ENCODE data around the gene GOLGA8Q. TPM values are rescaled to one million over a fixed set of nuclear protein-coding genes. Genes with fewer than 3 reads are reported as not detected.
"Not testable (repeated sequence)": the region's sequence is repeated elsewhere in the genome, so short reads cannot be mapped to it uniquely, and the experiment has no call there.

GOLGA8Q gene, protein sequence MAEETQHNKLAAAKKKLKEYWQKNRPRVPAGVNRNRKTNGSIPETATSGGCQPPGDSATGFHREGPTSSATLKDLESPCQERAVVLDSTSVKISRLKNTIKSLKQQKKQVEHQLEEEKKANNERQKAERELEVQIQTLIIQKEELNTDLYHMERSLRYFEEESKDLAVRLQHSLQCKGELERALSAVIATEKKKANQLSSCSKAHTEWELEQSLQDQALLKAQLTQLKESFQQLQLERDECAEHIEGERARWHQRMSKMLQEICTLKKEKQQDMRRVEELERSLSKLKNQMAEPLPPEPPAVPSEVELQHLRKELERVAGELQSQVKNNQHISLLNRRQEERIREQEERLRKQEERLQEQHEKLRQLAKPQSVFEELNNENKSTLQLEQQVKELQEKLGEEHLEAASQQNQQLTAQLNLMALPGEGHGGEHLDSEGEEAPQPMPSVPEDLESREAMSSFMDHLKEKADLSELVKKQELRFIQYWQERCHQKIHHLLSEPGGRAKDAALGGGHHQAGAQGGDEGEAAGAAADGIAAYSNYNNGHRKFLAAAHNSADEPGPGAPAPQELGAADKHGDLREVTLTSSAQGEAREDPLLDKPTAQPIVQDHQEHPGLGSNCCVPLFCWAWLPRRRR
- total RNA-seq: 4.7 TPM

- DNase-seq: not testable (repeated sequence)
Measured at GRCh38 chr15:30551750-30552149, at the start of gene GOLGA8Q. TSS of gene GOLGA8Q (plus strand) at chr15:30552050. CDS start at chr15:30552078, 28 bp downstream.

DNA sequence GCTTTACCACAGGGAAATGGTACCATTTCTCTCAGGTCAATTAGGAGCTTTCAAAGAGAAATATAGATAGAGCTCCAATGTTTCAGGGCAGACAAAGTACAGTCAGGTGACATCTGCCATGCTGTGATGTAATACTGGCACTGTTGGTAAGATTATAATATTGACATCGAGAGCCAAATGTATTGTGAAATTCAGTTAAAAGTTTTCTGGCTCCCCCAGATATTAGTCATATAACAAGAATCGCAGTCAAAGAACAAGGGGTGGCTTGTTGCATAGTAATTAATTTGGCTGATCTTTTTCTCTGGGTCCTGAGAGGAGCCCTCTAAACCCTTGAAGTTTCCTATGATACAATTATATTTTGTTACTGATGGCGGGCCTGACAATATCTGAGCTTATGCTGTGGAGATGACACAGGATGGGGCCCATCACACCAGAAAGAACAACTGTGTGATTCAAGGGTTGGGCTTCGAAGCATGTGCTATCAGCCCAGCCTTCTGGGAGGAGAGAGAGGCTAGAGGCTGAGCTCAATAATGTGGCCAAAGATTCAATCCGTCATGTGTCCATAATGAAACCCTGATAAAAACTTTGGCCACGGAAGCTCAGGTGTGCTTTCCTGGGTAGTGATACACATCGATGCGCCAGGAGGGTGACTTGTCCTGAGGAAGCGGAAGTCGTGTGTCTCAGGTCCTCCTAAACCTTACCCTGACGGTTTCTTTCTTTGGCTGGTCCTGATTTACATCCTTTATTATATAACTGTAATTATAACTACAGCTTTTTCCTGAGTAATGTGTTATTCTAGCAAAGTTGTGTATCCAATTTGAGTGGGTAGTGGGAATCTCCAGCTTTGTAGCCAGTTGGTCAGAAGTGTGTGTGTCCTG is 48.7 kb upstream of the GOLGA8Q start:
- not testable (repeated sequence) for DNase-seq

GRCh38 chr15:30504162-30504843 is 47.5 kb upstream of the GOLGA8Q start:
- not testable (repeated sequence) for DNase-seq

GRCh38 chr15:30514545-30514944 is 37.3 kb upstream of the GOLGA8Q start:
- DNase-seq: not testable (repeated sequence)

DNA sequence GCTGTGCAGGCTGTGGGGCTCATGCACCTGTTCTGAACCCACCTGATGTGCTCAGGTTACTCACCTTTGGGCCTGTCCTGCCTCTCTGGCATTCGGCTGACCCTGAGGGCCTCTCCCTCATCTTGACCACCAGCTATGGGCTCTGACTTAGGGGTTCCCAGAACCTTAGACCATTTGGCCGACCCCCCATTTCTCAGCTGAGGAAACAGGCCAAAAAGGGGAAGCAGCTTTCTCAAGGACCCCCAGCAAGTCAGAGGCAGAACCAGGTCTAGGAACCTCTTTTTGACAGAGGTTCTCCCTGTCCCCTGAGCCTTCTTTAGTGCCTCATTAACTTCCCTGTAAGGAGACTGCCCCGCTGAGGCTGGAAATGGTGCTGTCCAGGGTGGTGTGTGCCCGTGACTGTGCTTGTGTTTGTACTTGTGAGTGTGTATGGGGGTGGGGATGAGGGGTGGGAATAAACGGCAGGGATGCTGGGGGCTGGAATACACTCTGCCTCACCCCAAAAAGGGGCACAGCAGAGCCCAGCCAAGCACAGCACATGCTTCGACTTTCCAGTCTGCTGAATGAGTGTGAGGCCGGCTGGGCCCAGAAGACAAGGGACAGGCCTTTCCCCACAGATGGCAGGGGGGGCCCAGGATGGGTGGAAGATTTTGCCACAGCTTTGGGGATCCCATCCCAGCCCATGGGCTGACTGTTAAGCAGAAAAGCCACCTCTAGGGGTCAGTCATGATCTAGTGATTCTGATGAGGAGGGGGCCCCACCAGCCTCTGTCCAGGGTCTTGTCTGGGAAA is 28.2 kb upstream of the GOLGA8Q start:
- DNase-seq: not testable (repeated sequence)

GRCh38 chr15:30525912-30526311 is 25.9 kb upstream of the GOLGA8Q start:
- DNase-seq: not testable (repeated sequence)

GRCh38 chr15:30529049-30529448 is 22.8 kb upstream of the GOLGA8Q start:
- not testable (repeated sequence) for DNase-seq

DNA sequence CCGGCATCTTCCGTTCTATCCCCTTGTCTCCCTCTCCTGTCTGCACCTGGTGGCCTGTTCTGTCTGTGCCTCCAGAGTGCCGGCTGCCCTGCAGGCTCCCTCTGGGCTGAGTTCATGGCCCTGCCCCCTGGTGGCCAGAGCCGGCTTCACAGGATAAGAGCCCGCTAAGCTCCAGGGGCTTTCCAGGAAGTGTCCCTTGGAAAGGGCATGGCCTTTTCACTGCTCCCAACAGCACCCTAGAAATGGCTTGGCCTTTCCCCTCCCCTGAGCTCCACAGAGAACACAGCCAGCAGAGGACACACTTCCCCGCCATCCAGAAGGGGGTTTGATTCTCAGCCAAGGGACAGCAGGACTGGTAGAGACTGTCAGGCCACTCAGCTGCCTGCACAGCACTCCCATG is 15.1 kb downstream of the GOLGA8Q start:
- not testable (repeated sequence) for DNase-seq

DNA sequence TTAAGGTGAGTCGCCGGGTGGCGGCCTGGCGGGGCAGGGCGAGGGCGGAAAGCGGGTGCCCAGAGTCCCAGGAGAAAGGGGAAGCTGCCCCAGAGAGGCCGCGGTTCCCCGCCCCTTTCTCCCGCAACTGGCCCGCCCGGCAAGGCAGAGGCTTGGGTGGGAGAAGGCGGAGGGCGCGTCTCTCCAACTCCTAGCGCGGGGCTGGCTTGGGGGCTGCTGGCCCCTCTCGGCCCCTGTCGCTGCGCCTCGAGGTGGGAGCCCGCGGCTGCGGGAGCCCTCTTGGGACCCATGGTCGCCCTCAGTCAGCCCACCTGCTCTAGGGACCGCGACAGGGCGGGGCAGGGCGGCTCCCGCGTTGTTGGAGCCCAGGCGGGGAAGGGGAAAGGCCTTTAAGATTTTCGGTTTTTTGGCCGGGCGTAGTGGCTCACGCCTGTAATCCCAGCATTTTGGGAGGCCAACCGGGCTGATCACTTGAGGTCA is 21.2 kb downstream of the GOLGA8Q start:
- DNase-seq: not testable (repeated sequence)

GRCh38 chr15:30579394-30579970 is 27.6 kb downstream of the GOLGA8Q start:
- not testable (repeated sequence) for DNase-seq

DNA sequence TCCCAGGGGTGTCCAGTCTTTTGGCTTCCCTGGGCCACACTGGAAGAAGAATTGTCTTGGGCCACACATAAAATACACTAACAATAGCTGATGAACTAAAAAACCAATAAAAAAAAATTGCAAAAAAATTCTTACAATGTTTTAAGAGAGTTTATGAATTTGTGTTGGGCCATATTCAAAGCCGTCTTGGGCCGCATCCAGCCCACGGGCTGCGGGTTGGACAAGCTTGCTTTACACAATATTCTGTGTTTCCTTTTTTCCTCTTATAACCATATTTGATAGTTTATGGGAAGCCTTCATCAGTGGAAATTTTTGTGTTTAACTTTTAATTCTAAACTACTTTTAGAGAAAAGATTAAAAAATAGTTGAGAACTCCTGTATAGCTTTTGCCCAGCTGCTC is 28.9 kb downstream of the GOLGA8Q start:
- not testable (repeated sequence) for DNase-seq

DNA sequence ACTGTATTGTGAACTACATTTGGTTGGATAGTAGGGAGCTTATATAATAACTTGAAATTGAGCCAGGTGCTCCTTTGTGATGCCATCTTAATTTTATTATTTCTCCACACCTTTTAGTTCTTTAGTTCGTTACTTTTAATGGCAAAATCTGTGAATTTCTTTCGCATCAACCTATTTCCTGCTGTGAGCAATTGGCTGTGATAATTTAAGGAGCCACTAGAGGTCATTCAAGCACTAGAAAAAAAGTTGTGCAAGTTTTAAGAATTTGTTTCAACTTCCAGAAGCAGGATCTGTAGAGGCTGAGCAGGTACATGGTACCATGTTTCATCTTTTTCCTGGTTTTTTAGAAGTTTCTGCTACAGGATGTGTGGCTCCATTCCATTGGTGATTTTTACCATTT is 47.1 kb downstream of the GOLGA8Q start:
- DNase-seq: not testable (repeated sequence)

DNA sequence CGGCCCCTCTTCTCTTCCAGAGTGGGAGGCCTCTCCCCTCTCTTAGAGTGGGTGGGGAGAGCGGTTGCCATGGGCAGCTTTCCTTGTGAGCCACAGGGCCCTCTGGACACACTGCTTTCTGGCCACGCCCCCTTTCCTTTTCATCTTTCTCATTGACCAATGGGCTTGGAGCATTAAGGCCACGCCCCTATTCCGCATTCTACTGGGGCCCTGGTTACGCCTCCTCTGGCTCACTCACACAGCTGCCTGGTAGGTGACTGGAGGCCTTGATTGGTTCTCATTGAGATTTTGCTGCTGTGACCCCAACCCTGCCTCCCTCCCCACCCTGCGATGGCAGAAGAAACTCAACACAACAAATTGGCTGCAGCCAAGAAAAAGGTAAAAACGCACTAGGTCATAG is 51.9 kb downstream of the GOLGA8Q start, which contains the start of gene GOLGA8H:
Gene GOLGA8H (plus strand): TSS at position 233 of the 400 bp plus-strand sequence. CDS start 98 bp downstream, at position 331.
- DNase-seq: not testable (repeated sequence)

Small RNAs within 50 kb of the gene (small RNA-seq; reads per million reads assigned to genes)
- not detected for gene RF00096 (ENCODE audit: low replicate concordance)
- gene RN7SL796P (ENCODE audit: low replicate concordance): not detected

Other genes starting within 250 kb of the GOLGA8Q start
- gene CHRFAM7A, start 158.5 kb upstream of the GOLGA8Q start, total RNA-seq: 1.4 TPM
- 8.3 TPM for gene GOLGA8R, start 137.8 kb upstream of the GOLGA8Q start, total RNA-seq
- 1.2 TPM for gene GOLGA8H, start 52.0 kb downstream of the GOLGA8Q start, total RNA-seq

Measured in skin of body (tissue), 3 donors.